GM06990 (cell line): ENCODE results near the gene PPP1R3F.
"Not testable (repeated sequence)": the region's sequence is repeated elsewhere in the genome, so short reads cannot be mapped to it uniquely, and the experiment has no call there.

Source experiments
- DNase-seq: peaks from one replicate; pipeline ENCODE4 v3.0.0-alpha.2; 2011; ENCODE audit not compliant: insufficient read length; ENCODE audit errors: extremely low read depth
- H3K27me3 ChIP-seq: replicated peaks from 2 replicates; pipeline ENCODE4 v1.6.0; 2011; ENCODE audit warnings: low read length; ENCODE audit not compliant: control insufficient read depth, insufficient read depth
- H3K36me3 ChIP-seq: 2 replicates; pipeline ENCODE4 v1.5.1; 2011; ENCODE audit warnings: low read length; ENCODE audit not compliant: control insufficient read depth, insufficient read depth
- H3K4me3 ChIP-seq: replicated peaks from 2 replicates; pipeline ENCODE4 v1.5.1; 2011; ENCODE audit warnings: low read depth, mild to moderate bottlenecking, control low read depth, low read length
- TF ChIP-seq, protein P1 (sequence below): IDR thresholded peaks from 2 replicates; pipeline ENCODE4 v1.5.1; 2011; ENCODE audit warnings: low read length, control low read depth, mild to moderate bottlenecking, inconsistent platforms; ENCODE audit not compliant: insufficient read depth, poor library complexity, severe bottlenecking

PPP1R3F gene

DNA sequence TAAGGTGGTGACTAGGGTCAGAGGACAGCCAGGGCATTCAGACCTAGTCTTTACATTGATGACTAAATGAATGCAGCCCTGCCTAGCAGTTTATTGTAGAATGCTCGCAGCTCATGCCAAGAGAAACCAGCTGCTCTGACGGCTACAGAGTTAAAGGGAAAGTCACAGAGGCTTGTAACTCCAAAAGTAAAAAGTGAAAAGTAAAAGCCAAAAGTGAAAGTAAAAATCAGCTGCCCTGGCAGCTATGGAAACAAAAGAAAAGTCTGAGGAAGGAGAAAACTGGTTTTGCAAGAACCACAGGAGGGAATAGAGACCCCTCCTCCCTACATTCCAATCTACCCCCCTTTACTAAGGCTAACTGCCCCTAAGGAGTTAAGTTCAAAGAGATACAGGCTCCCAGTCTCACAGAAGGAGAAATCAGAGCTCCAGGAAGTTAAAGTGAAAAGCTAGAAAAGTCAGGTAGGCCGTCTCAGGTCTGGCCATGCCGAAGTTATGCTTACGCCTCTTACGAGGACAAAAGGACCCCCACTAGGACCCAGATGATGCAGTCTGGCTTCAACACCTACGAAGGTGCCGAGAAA, 39.9 kb downstream of the PPP1R3F start:
- Histone ChIP-seq H3K4me3 (no peak overlapping the region), H3K27me3 (no peaks in the 10 kb centered on the region), H3K36me3 (no peaks in the 10 kb centered on the region)
- DNase-seq: no peak
- TF ChIP-seq, protein P1, sequence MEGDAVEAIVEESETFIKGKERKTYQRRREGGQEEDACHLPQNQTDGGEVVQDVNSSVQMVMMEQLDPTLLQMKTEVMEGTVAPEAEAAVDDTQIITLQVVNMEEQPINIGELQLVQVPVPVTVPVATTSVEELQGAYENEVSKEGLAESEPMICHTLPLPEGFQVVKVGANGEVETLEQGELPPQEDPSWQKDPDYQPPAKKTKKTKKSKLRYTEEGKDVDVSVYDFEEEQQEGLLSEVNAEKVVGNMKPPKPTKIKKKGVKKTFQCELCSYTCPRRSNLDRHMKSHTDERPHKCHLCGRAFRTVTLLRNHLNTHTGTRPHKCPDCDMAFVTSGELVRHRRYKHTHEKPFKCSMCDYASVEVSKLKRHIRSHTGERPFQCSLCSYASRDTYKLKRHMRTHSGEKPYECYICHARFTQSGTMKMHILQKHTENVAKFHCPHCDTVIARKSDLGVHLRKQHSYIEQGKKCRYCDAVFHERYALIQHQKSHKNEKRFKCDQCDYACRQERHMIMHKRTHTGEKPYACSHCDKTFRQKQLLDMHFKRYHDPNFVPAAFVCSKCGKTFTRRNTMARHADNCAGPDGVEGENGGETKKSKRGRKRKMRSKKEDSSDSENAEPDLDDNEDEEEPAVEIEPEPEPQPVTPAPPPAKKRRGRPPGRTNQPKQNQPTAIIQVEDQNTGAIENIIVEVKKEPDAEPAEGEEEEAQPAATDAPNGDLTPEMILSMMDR: no peak

DNA sequence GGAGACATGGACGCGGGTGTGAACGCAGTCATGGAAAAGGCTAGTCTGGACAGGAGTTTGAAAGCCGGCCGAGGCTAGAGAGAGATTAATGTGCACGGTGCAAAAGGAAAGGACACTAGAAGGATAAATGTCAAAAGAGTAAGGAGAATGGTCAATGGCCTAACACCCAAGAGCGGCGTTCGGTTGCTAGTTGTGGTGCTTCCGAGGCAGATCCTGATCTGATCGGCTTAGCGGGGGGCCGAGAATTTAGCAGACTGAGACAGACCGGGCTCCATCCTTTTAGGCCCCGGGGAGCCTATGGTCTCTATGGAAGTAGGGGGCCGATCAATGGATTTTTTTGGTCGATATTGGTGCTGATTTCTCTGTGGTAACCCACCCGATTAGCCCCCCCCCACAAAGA, 40.8 kb downstream of the PPP1R3F start:
- Histone ChIP-seq H3K36me3 (no peaks in the 10 kb centered on the region), H3K27me3 (no peaks in the 10 kb centered on the region), H3K4me3 (no peak overlapping the region)
- DNase-seq: no peak
- TF ChIP-seq, protein P1: no peak

DNA sequence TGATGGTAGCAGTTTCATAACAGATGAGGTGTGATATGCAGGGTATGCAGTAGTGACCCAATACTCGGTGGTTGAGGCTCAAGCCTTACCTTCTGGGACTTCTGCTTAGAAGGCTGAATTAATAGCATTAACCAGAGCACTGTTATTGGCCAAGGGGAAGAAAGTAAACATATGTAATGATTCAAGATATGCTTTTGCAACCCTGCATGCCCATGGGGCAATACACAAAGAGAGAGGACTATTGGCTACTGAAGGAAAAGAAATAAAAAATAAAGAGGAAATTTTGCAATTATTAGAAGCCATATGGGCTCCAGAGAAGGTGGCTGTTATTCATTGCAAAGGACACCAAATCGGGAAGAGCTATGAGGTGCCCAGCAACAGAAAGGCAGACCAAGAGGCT, 42.6 kb downstream of the PPP1R3F start:
- no peak for DNase-seq
- no peaks in the 10 kb centered on the region for H3K27me3 ChIP-seq
- H3K4me3 ChIP-seq: no peak overlapping the region
- TF ChIP-seq, protein P1: no peak
- H3K36me3 ChIP-seq: no peaks in the 10 kb centered on the region

DNA sequence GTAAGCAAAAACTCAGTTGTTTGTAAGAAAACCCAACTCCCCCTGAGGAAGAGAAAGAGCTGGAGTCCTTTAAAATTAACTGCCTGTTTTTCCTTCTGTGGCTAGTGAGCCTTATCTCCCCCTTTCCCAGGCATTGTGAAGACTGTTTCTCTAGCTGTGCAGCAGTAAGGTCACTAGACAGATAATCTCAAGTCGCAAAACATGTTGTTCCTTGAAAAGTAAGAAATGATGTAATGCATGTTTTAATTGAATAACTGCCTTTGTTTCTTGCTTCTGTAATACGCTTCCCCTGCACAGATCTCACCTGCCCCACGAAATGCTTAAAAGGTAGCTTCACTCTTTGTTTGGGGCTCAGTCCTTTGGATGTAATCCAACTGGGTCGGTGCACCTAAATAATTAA, 46.5 kb downstream of the PPP1R3F start:
- TF ChIP-seq, protein P1: no peak
- Histone ChIP-seq H3K27me3 (no peaks in the 10 kb centered on the region), H3K36me3 (no peaks in the 10 kb centered on the region), H3K4me3 (no peak overlapping the region)
- DNase-seq: no peak

DNA sequence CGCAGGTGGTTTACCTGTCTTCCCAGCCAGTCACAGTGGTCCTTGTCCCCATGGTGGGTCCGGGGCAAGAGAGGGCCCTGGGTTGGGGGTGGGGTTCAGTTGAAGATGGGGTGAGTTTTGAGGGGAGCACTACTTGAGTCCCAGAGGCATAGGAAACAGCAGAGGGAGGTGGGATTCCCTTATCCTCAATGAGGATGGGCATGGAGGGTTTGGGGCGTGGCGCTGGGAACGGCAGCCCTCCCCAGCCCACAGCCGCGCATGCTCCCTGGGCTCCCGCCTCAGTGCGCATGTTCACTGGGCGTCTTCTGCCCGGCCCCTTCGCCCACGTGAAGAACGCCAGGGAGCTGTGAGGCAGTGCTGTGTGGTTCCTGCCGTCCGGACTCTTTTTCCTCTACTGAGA, 52.1 kb downstream of the PPP1R3F start, which contains the start of gene GAGE12J:
Gene GAGE12J, plus strand, starts transcription at position 301 of the 400 bp plus-strand sequence. CDS start 1,157 bp downstream, outside the sequence.
- not testable (repeated sequence) for H3K4me3 ChIP-seq, H3K27me3 ChIP-seq, DNase-seq

DNA sequence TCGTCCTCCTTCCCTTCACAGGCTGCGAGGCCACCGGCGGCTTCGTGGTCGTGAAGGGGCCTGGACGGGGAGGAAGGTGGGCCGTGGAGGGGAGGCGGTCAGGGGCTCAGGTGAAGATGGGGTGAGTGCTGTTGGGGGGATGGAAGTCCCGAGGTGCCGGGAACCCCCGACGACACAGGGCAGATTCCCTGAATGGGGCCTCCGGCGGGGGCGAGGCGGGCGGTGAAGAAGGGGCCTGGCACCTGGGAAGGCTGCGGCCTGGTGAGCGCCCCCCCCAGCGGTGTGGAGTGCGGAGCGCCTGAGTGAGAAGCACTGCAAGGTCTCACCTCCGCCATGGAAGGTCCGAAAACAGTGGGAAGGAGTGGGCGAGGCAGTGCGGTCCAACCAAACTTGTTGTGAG, 52.7 kb downstream of the PPP1R3F start:
- H3K4me3 ChIP-seq, H3K27me3 ChIP-seq, DNase-seq, H3K36me3 ChIP-seq: not testable (repeated sequence)

More for the DNA sequence above, 52.1 kb downstream of the PPP1R3F start, which contains the start of gene GAGE12J:
- H3K36me3 ChIP-seq: not testable (repeated sequence)

DNA sequence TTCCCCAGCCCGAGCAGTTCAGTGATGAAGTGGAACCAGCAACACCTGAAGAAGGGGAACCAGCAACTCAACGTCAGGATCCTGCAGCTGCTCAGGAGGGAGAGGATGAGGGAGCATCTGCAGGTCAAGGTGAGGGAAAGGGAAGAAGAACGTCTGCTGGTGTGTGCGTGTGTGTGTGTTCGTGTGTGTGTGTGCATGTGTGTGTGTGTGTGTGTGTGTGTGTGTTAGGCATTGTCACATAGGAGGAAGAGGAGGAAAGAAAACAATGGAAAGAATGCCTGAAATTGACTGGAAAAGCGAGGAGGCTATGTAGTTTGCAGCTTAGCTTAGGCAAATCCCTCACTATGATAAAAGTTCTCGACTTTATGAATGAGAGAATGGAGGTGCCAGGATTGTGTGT, 54.1 kb downstream of the PPP1R3F start:
- H3K36me3 ChIP-seq, DNase-seq, H3K4me3 ChIP-seq, H3K27me3 ChIP-seq: not testable (repeated sequence)

DNA sequence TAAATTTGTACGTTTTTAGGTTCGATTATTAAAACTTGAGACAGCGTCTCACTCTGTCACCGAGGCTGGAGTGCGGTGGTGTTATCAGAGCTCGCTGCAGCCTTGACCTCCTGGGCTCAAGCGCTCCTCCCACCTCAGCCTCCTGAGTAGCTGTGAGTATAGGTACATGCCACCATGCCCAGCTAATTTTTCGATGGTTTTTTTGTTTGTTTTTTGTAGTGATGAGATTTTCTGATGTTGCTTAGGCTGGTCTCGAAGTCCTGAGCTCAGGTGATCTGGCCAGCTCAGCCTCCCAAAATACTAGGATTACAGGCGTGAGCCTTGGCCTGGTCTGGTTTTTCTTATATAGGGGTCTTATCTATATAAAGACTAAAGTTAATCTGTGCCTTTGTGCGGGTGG, 60.8 kb downstream of the PPP1R3F start:
- H3K4me3 ChIP-seq, H3K36me3 ChIP-seq, DNase-seq, H3K27me3 ChIP-seq: not testable (repeated sequence)

DNA sequence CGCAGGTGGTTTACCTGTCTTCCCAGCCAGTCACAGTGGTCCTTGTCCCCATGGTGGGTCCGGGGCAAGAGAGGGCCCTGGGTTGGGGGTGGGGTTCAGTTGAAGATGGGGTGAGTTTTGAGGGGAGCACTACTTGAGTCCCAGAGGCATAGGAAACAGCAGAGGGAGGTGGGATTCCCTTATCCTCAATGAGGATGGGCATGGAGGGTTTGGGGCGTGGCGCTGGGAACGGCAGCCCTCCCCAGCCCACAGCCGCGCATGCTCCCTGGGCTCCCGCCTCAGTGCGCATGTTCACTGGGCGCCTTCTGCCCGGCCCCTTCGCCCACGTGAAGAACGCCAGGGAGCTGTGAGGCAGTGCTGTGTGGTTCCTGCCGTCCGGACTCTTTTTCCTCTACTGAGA, 61.7 kb downstream of the PPP1R3F start, which contains the start of gene GAGE13:
Gene GAGE13, plus strand, starts transcription at position 301 of the 400 bp plus-strand sequence. CDS start 1,156 bp downstream, outside the sequence.
- not testable (repeated sequence) for H3K27me3 ChIP-seq, DNase-seq, H3K4me3 ChIP-seq, H3K36me3 ChIP-seq

DNA sequence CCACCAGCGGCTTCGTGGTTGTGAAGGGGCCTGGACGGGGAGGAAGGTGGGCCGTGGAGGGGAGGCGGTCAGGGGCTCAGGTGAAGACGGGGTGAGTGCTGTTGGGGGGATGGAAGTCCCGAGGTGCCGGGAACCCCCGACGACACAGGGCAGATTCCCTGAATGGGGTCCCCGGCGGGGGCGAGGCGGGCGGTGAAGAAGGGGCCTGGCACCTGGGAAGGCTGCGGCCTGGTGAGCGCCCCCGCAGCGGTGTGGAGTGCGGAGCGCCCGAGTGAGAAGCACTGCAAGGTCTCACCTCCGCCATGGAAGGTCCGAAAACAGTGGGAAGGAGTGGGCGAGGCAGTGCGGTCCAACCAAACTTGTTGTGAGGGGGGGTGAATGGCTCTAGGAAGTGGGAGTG, 62.2 kb downstream of the PPP1R3F start:
- not testable (repeated sequence) for H3K4me3 ChIP-seq, H3K36me3 ChIP-seq, H3K27me3 ChIP-seq, DNase-seq
